Breast epithelium (tissue), 3 donors: ENCODE data around the gene SMAP1.

Experiments used
- CTCF ChIP-seq, 3 donors: fragments of 450-650 bp; IDR thresholded peaks; one replicate each; pipeline ENCODE4 v1.5.1; 2016 to 2017; ENCODE audit warnings: antibody characterized with exemption in 3 of 3, mild to moderate bottlenecking in 3 of 3, moderate library complexity in 3 of 3
- POLR2A ChIP-seq: fragments of 450-650 bp; IDR thresholded peaks from one replicate; pipeline ENCODE4 v1.6.1; 2016; ENCODE audit warnings: antibody characterized with exemption, mild to moderate bottlenecking, moderate library complexity
- POLR2AphosphoS5 ChIP-seq, 3 donors: sonication (generic); formaldehyde crosslinking; IDR thresholded peaks; one replicate each; pipeline ENCODE4 v1.6.1; 2017; ENCODE audit warnings: antibody characterized with exemption in 3 of 3

GRCh38 chr6:70834520-70834919 lies 166.8 kb downstream of the SMAP1 start:
- TF ChIP-seq CTCF (IDR thresholded peaks at IDR 0.05) (no peak), POLR2A (no peak), POLR2AphosphoS5 (IDR thresholded peaks at IDR 0.05) (no peak)
